GM21390 (cell line): ENCODE measurements around the gene TALDO1.

Experiments
- ATAC-seq: cut with Tn5 transposase; IDR thresholded peaks from one replicate; pipeline ENCODE4 v1.9.1; 2021; ENCODE audit not compliant: unreplicated experiment

Gene TALDO1

DNA sequence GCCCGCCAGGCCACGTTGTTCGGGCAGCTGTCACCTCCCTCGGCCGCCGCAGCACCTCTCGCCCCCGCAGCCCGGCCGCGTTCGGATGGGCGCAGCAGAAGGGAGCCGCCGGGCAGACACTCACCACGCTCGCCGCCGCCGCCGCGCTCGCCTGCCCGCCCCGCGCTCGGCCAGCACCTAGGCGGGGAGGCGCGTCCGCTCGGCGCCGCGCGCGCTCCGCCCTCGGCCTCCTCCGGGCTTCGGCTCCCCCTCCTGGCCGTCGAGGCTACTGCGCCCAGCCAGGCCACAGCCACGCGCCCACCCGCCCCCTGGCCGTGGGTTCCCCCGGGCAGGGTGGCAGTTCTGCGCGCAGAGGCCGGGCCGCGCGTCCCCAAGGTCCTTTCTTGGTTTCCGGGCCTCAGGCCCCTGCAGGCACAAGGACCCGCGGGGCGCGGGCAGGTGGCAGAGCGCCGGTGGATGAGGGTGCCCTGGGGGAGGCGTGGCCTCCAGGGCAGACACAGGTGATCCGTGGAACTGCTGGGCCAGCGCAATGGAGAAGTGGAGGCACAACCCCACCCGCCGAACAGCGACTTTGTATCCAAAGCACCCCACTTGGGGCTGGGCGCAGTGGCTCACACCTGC is 50.9 kb downstream of the TALDO1 start, which contains the start of gene SLC25A22:
TSS of gene SLC25A22 (minus strand) at position 189 of the 621 bp plus-strand sequence. CDS start 3,275 bp downstream, outside the sequence.
- ATAC-seq = peak; percentile 68

DNA sequence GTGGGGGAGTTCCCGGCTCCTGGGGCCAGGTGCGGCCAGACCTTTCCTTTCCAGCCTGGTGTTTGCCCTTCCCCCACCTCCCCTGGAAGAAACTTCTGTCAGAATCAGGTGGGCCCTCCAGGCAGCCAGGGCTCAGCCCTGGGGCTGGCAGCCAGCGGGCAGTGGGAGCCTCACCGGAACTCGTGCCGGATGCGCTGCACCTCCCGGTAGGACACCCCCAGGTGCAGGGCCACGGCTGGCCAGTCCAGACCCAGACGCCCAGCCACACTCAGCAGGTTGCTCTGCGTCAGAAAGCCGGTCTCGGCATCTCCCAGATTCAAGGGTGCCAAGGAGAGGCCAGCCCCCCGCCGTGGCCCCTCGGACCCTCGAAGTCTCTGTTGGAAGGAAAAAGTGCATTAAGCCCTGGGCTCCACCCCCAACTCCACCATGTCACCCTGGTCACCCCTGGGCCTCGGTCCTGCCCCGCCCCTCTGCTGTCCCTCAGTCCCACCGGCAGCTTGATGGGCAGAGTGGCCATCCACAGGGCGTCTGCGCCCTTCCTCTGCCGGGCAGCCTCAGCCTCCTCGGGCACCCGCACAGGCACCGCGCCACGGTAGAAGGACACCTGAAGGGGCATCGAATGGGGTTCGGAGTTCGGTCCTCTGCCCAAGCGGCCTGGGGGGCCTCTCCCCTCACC is 52.5 kb downstream of the TALDO1 start:
- no peak for ATAC-seq

DNA sequence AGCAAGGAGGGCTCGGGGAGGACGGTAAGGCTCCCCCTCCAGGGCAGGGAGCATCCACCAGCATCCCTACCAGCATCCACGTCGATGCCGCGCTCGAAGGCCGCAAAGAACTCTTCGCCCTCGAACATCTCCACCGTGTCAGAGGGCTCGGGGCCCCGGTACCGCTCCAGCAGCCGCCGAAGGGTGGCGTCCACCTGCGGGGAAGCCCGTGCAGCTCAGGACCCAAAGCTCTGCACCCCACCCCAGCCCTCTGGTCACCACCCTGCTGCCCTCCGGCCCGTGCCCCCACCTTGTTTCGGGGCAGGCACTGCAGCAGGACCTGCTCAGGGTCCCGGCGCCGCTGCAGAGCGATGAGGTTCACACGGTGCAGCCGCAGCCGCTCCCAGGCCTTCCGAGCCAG is 53.2 kb downstream of the TALDO1 start:
- no peak for ATAC-seq

DNA sequence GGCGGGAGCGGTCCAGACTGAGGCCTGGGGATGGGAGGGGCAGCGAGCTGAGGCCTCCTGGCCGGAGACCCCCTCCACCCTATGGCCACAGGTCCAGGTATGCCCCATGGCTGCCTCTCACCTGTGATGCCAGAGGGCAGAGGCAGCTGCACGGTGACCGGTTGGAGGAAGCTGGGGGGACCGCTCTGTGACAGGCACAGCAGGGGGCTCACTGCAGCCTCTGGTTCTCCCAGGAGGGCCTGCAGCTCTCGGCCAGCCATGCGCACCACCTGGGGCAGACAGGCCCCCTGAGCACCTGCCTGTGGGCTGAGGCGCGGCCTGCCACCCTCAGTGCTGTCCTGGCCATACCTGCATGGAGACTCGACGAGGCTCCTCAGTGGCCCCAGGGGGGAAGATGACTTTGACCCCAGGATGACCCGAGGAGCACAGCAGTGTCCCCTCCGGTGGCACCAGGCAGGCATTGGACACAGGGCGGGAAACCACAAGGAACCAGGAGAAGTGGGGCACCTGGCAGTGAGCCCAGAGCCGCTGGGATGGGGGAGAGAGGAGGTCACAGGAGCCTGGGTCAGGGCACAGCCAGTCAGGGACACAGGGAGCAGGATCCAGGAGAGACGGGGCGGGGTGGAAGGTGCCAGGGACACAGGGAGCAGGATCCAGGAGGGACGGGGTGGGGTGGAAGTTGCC is 54.0 kb downstream of the TALDO1 start:
- ATAC-seq = no peak

DNA sequence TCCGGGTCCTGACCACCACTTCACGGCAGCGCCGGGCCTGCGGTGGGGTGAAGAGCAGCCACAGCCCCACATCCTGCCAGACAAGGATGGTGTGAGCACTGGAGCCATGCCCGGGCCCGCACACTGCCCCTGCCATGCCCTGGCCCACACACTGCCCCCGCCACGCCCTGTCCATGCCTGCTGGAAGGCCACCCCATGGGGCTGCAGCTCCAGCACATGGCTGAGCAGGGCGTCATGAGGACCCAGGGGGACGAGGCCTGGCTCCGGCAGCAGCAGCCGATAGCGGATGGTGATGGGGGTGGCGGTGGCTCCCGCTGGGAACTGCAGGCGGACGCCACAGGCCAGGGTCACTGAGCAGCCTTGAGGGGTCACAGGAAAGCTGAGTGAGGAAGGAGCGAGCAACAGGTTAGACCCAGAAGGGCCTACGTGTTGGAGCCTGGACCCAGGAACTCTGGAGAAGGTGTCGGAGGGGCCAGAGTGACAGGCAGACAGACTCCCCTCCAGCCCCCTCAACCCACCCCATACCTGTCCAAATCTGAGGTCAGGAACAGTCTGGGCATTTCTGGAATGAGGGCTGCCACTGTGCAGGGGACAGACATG is 54.9 kb downstream of the TALDO1 start:
- no peak for ATAC-seq

DNA sequence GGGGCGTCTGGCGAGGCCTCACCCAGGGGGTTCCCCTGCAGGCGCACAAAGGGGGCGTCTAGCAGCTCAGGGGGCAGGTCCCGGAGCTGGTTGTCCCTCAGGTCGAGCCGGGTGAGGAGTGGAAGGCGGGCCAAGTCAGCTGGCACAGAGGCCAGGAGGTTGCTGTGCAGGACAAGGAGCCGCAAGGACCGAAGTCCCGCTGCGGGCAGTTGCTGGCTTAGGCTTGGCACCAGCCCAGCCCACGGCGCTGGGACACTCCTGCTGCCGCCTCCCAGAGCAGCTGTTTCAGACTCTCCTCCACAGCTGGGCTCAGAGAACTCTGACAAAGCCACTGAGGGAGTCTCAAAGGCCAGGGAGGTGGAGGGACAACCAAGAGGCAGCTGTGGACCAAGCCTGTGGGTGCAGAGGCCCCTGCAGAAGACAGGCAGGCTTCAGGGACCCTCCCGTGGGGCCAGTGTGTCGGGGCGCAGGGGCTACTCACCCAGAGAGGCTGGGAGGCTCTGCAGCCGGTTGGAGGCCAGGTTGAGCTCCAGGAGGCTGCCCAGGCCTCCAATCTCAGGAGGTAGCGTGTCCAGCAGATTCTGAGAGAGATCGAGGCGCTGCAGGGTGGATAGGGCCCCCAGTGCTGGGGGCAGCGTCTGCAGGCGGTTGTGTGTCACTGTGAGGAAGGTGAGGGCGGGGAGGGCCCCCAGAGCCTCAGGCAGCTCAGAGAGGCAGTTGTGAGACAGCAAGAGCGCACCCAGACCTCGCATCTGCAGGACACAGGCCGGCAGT is 55.6 kb downstream of the TALDO1 start:
- no peak for ATAC-seq

DNA sequence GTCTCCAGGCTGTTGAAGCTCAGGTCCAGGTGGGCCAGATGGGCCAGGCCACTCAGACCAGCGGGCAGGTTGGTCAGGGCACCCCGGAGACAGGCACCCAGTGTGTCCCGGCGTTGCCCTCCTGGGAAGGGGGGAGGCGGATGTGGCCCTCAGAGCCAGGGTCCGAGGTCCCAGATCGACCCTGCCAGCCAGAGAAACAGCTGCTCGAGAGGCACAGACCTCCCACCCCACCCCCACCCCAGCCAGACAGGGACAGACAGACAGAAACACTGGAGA is 56.1 kb downstream of the TALDO1 start:
- no peak for ATAC-seq

DNA sequence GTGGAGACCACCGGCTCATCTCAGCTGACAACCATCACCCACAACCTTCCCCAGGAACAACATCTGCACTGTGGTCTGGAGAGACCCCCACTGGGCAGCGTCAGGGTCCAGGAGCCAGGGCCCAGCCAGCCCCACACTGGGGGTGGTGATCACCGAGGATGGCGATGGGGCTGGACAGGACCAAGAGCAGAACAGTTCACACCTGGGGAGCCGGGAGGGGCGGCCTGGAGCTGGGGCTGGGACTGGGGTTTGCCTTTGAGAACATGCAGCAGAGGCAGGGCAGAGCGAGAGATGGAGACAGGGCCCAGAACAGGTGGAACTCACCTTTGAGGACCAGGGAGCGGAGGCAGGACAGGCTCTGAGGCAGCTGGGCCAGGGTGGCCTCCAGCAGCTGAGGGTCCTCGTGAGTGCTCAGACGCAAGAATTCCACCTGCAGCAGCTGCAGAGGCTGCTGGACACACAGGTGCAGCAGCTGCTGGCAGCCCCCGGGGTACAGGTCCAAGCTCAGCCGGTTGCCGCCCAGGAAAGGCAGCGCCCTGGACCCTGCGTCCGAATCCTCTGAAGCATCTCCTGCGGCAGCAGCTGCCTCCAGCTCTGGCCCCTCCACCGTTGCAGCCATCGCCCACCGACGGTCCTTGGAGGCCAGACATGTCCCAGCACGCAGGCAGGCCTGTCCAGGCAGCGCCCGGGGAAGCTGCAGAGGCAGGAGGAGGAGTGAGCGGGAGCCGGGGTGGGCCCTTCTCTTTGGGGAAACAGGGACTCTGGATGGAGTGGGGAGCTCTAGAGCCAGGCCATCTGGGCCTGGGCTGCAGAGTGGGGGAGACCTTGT is 56.7 kb downstream of the TALDO1 start:
- ATAC-seq = no peak

DNA sequence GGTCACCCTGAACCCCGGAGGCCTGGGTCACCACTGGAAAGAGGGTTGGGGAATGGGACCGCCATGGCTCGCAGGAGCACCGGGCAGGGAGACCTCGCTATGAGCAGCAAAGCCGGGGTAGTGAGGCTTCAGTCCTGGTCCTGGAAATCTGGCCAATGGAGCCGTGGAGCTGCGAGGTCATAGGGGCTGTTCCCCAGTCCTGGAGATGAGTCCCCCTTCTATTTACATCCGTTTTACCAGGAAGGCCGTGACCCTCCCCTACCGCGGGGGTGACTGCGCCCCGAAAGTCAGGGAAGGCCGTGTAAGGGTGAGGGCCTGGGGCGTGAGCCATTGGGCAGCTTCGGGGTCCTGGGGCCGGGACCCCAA is 57.3 kb downstream of the TALDO1 start:
- ATAC-seq = no peak

DNA sequence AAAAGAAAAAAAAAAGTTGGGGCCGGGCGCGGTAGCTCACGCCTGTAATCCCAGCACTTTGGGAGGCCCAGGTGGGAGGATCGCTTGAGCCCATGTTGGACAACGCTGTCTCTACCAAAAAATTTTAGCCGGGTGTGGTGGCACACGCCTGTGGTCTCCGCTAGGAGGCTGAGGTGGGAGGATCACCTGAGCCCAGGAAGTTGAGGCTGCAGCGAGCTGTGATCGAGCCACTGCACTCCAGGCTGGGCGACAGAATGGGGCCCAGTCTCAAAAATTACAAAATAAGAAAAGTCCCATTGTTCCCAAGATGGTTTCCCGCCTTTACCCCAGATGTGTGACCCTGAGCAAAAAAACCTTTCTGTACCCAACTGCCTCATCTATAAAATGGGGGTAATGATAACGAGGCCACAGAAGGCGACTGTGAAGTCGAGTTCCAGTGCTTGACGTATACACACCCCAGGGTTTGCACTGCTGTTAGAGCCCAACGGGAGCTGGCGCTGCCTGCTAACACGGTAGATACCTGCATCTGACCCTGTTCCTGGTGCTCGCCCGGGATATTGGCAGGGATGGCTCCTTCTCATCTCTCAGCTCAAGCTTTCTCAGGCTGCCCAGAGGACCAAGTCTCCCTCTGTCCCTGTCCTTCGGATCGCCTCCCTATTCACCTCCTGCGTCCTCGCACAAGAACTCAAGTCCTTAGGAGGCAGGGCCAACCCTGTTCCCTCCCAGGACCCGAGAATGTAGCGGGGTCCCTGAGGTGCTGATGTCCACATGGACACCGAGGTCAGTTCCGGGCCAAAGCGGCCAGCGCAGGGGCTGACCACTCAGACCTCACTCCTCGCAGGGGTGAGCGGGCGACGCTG is 61.4 kb downstream of the TALDO1 start:
- no peak for ATAC-seq

DNA sequence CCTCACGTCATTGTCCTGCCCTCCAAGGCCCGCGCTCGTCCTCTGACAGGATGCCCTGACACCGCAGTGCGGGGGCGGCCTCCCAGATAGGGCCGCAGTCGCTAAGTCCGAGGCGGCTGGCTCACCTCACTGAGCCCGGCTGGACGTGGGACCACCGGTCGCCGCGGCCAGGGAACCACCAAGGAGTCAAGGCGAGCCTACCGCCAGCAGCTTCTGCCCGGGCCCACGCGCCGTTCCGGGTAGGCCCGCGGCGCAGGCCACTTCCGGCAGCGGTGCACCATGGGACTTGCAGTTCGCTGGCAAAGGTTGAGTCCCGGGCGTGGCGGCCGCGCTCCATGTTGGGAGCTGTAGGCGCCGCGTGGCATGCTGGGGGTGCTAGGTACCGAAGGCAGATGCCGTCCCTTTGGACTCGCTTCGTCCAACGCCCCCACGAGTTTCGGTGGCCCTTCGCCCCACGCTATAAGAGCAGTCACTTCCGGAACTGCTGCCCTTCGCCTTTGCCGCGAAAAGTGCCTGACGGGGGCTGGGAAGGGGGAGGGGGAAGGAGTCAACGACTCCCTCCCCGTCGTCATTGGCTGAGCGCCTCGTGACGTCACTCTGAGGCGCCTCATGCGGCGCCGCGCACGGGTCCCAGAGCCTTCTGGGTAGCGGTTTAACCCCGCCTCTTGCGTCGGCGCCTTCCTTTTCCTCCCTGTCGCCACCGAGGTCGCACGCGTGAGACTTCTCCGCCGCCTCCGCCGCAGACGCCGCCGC is 62.2 kb downstream of the TALDO1 start, which contains the start of gene RPLP2:
TSS of gene RPLP2 (plus strand) at position 681 of the 753 bp plus-strand sequence. CDS start 268 bp downstream, outside the sequence.
- ATAC-seq = peak; percentile 70

DNA sequence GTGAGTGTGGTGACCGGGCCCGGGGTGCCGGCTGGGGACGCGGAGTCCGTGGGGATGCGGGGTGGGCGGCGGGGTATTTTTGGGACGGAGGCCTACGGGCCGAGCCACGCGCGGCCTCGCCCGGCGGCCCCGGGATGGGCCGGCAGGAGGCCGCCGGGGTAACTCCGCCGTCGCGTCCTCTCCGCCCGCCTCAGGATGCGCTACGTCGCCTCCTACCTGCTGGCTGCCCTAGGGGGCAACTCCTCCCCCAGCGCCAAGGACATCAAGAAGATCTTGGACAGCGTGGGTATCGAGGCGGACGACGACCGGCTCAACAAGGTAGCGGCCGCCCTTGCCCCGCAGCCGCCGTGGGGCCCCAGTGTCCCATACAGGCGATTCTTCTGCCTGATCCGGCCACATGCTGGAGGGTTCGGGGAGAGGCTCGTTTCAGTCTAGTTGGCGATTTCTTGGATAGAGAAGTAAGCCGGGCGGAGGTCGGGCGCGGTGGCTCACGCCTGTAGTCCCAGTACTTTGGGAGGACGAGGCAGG is 62.8 kb downstream of the TALDO1 start:
- no peak for ATAC-seq

DNA sequence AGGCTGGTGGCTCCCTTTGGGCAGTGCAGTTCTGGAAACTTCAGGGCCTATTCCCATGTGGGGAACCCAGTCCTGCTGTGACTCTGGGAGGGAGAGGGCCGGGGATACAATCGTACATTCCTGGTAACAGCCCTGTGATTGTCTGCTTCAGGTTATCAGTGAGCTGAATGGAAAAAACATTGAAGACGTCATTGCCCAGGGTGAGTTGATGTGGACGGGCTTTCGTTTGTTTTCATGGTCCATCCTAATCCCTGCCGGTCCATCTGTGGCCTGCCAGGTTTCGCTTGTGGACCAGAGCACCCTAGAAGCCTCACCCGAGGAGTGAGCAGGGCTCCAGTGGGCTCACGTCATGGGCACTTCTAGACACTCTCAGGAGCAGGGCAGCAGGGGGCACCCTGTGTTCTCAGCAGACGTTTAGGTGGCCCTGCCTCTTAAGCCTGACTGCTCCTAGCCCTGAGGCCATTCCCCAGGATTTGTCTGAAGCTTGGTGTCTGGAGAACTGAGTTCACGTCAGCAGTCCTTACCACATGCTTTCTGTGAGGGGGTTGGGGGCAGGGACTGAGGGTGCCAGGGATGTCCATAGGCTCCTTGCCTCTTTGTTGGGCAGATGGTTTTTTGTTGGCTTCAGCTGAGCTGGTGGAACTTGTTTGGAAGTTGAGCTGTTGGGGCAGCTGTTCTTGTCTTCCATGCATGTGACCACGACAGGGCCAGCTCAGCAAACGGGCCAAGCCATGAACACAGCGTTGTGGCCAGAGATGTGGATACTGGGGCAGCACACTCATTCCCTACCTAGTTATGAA is 64.4 kb downstream of the TALDO1 start:
- no peak for ATAC-seq

DNA sequence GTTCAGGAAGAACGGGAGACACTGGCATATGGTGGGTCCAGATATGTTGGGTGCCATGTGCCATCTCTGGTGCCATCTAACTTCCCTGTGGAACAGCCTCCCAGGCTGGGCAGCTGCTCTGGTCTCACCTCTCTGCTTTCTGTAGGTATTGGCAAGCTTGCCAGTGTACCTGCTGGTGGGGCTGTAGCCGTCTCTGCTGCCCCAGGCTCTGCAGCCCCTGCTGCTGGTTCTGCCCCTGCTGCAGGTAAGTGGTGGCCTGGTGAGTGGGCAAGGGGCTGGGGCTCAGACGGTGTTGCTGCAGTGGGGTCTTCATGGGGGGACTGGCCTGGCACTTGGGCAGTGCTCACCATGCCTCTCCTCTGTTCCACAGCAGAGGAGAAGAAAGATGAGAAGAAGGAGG is 65.1 kb downstream of the TALDO1 start:
- no peak for ATAC-seq

DNA sequence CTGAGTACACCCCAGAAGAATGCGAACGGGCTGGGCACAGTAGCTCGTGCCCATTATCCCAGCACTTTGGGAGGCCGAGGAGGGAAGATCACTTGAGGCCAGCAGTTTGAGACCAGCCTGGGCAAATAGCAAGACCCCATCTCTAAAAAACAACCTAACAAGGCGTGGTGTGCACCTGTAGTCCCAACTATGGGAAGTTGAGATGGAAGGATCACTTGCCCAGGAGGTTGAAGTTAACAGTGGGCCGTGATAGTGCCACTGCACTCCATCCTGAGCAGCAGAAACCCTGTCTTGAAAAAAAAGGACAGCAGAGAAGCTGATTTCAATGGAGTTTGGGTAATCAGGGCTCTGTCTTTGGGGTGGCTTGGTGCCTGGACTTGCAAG is 65.8 kb downstream of the TALDO1 start:
- no peak for ATAC-seq

DNA sequence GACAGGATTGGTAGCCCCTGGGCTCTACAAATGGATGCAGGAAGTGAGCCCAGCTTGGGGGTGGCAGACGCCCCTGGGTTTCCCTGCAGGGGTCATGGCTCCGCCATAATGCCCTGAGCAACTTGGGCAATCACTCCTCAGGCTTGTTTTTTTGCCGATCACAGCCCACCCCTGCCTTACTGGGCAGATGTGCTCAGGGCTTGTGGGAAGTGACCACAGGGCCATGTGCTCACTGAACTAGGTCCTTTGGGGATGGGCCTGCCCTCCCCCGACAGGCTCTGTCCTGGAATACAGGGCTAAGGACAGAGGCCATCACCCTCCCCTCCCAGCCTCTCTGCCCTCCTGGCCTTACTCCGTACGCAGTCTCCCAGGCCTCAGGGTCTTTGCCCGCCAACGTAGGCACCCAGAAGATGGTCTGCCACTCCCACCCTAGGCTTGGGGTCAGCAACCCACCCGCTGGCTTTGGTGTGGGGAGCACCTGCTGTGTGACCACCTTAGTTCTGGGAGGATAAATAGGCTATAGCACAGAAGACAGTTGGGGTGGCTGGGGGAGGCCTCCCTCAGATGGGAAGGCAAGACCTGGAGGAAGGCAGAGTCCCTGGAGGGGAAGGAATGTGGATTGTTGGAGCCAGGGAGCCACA is 66.3 kb downstream of the TALDO1 start:
- ATAC-seq = no peak
